ENCODE data around the gene UBA52.

UBA52 gene

DNA sequence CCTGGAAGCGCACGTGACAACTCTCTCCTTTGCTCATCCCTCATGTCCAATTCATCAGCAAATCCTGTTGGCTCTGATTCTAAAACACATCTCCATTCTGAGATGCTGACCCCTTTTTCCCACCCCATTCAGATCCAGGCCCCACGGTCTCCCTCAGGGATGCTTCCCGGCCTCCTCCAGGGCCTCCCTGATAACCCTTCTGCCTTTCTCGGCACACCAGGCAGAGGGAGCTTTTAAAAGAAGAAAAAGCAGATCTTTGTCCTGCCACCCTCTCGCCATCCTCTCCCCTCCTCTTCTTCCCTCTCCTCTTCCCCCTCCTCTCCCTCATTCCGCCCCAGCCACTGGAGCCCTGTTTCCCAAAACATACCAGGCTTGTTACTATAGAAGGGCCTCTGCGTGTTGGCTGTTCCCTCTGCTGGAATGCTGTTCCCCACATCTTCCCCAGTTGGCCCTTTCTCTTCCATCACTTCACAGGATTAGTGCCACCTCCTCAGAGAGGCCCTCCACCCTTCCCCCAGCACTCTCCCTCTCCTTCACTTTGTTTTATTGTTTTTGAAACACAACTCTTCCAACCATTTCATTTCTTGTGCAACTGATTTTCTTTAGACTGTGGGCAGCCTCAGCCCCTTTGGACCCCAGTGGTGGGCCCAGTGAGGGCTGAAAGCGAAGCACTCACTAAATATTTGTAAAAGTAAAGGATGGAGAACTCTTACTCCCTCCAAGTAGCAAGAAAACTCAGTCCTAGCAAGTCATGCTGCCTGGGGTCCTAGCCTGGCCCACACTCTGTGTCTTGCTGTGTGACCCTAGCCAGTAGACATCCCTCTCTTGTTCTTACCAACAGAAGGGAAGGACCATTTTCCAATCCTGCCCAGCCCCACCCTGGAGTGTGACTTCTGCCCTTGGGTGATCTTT is 37.4 kb downstream of the UBA52 start:
- DNase-seq: no peak

DNA sequence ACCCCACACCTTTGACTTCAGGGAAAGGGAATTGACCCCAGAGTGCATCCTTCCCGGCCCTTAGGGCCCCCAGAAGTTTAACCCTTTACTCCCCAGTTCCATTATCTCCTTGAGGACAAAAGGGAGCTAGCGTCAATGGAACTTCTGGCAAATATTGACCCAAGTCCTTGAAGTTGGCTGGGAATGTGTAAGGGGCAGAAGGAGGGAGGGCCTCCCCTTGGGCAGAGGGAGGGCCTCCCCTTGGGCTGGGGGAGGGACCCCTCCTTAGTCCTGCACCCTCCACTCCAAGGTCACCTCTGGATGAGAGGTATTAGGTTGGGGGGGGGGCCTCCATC is 38.0 kb downstream of the UBA52 start:
- no peak for DNase-seq

DNA sequence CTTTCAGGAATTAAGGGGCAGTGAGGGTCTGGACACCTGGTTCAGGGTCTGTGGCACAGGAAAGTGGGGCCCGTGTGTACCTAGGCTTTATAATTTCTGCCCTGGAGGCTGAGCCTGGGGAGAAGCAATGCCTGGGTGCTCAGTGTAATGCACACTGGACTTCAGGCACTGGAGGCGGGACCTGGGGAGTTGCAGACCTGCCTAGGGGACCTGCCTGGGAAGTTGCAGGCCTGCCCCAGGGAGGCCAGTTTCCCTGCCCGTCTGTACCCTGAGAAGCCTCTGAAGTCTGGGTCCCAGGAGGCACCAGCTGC is 38.5 kb downstream of the UBA52 start:
- DNase-seq: no peak

DNA sequence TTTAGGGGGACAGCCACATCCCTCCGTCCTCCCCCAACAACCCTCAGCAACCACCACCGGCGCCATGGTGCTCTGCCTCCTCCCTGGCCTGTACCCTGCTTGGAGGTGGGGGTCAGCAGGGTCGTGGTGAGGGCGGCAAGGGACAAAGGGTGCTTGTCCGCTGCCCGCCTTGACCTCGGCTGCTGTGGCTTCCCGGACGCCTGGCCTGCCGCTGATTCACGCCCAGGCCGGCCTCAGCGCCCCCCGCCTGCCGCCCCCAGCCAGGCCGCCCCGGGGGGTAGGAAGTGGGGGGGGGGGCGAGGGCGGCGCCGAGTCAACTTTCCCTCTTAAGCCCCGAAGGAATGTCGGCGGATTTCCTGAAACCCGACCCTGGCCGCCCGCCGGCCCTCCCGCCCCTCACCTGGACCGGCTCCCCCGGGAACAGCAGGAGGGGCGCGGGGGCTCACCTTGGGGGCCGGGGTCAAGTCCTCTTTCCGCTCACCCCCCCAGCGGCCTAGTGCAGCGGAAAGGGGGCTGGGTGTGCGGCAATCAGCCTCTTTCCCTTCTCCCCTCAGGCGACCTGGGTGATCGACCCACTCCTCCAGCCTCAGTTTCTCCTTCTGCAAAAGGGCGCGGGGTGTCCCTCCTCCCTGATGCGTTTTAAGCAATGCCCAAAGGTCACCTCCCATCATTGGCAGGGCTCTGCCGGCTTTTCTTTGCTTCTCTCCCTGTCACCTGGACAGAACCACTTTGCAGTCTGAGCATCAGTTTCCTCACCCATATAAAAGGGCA is 39.1 kb downstream of the UBA52 start:
- no peak for DNase-seq

DNA sequence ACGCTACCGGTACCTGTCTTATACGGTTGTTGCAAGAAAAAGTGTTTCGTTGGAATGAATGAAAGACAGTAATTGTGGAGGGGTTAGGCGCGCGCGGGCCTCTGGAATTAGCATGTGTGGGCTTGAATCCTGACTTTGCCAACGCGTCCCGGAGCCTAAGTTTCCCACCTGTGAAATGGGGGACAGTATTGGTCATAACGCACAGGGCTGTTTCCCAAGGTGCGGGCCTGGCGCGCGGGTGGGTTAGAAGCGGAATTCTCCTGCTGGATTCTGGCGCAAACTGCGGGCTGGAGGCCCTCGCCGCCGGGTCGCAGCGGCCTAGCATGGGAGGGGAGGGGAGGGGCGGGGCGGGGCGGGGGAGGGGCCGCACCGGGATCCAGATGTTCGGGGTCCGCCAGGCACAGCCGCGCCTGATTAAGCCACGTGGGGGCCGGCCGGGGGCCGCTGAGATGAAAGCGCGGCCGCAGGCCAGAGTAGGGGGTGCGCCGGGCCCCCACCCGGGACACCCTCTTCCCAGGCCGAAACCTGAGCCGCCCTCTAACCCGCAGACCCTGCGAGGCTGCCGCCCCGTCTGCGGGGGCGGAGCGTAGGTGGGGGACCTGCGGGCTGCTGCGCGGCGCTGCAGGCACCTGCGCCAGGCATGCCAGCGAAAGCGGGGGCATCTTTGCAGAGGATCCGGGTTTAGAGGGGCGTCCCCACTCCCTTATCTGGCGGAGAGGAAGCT is 39.8 kb downstream of the UBA52 start:
- no peak for DNase-seq

DNA sequence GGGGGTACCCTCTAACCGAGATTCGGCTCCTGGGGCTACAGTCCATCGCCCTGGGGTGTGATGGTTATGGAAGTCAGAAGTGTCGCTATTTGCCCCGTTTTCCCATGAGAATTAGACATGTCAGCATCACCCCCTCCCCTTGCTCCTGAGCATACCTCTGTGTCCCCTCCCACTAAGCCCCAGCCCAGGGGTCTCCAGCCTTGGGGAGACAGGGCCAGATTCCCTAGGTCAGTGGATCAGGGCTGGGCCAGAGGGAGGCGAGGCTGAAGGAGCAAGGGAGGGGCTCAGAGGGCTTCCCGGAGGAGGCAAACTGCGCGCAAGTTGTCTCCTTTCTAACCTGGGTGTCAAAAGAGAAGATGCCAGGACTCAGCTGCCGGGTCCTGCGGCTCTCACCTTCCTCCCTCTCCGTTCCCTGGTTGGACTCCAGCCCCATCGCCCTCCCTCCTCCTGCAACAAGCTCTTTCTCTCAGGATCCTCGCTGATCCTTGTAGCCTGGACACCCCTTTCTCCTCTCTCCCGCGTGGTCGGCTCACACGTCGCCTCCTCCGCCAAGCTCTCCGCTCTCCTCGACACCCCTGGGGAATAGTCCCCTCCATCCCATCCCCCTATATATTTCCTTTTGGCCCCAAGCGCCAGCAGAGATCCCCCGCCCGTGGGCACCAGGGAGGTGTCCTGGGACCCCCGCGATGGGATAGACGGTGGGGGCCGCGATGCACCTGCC is 40.6 kb downstream of the UBA52 start:
- DNase-seq: no peak

DNA sequence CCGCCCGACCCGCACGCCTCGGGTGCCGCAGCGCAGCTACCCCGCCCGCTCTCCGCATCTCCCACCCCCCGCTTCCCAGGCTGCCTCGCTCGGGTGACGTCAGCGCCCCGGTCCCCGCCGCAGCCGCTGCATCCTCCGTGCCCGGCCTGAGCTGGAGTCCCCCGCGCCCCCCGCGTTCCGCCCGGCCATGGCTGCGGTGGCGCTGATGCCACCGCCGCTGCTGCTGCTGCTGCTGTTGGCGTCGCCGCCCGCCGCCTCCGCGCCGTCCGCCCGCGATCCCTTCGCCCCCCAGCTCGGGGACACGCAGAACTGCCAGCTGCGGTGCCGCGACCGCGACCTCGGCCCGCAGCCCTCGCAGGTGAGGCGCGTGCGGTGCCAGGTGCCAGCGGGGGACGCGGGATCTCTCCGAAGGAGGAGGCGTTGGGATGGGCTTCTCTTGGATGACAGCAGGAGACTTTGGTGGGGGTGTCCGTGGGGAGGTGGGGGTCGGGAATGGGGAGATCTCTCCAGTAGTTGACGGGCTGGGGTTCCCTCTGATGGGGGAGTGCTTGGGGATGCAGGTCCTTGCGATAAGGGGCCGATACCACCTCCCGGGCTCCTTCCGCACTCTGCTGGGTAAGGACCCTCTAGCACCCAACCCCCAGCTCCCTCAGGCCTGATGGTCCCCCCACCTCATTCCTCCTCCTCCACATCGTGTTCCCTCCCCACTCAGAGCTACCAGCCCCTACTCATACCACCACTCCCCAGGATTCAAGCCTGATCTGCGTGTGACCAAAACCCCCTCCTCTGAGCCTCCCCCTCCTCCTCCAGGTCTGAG is 41.3 kb downstream of the UBA52 start, which contains the start of gene TMEM59L:
TMEM59L (plus strand) TSS at position 99 of the 817 bp plus-strand sequence; CDS start at position 188, 89 bp downstream.
- DNase-seq: no peak

DNA sequence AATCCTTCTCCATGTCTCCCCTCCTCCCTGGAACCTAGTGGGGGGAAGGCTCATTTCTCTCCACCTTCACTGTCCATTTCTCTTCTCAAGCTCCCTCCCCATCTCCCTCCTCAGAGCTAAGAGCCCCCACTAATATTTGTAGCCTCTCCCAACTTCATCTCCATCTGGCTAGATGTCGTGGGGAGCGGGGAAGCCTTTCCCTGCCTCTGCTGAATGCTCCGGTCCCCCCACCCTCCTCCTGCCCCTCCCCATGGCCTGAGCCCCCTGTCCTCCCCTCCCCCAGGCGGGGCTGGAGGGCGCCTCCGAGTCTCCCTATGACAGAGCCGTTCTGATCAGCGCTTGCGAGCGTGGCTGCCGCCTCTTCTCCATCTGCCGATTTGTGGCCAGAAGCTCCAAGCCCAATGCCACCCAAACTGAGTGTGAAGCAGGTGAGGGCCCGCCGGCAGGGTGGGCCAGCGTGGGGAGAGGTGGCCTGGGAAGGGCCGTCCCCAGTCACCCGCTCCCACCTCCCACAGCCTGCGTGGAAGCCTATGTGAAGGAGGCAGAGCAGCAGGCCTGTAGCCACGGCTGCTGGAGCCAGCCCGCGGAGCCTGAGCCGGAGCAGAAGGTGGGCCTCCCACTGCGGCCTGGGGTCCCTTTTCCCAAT is 42.1 kb downstream of the UBA52 start:
- no peak for DNase-seq

DNA sequence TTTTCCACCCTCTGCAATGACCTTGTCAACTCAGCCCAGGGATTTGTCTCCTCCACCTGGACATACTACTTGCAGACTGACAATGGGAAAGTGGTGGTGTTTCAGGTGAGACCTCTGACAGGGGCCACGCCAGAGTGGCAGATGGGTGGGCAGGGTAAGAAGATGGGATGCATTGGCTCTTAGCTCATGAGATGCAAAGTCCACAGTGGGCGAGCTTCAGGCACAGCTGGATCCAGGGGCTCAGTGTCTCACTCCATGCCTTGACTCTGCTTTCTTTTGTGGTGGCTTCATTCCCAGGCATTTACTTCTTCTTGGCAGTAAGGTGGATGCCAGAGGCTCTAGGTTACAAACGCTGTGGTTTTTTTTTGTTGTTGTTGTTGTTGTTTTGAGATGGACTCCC is 44.4 kb downstream of the UBA52 start:
- DNase-seq: no peak

DNA sequence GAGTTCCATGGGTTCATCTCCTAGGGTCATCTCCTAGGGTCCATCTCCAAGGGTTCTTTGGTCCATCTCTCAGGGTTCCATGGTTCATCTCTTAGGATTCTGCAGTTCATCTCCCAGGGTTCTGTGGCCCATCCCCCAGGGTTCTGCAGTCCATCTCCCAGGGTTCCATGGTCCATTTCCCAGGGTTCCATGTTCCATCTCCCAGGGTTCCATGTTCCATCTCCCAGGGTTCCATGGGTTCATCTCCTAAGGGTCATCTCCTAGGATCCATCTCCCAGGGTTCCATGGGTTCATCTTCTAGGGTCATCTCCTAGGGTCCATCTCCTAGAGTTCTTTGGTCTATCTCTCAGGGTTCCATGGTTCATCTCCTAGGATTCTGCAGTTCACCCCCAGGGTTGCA is 45.9 kb downstream of the UBA52 start:
- DNase-seq: no peak

DNA sequence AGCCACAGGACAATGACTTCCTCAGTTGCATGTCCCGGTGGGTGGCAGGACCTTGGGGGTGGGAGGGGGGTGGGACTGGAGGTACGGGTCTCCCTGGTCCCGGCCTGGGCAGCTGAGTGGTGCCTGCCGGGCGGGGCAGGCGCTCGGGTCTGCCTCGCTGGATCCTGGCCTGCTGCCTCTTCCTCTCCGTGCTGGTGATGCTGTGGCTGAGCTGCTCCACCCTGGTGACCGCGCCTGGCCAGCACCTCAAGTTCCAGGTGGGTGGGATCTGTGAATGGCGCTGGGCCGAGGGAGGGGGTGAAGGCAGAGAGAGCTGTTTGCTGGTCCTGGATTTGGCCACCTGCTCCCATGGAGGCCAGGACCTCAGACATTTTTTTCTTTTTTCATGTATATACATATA is 46.6 kb downstream of the UBA52 start:
- no peak for DNase-seq

DNA sequence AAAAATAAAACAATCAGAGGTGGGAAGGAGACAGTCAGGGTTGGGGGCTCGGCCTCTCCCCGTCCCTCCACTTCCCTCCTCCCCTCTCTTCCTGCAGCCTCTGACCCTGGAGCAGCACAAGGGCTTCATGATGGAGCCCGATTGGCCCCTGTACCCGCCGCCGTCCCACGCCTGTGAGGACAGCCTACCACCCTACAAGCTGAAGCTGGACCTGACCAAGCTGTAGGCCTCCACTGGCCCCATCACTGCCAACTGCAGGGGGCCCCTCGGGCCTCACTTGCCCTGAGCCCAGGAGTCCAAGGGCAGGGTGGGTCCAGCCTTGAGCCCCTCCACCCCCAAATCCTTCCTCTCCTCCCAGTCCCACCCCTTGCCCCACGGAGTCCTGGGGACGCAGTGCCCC is 48.7 kb downstream of the UBA52 start:
- no peak for DNase-seq

DNA sequence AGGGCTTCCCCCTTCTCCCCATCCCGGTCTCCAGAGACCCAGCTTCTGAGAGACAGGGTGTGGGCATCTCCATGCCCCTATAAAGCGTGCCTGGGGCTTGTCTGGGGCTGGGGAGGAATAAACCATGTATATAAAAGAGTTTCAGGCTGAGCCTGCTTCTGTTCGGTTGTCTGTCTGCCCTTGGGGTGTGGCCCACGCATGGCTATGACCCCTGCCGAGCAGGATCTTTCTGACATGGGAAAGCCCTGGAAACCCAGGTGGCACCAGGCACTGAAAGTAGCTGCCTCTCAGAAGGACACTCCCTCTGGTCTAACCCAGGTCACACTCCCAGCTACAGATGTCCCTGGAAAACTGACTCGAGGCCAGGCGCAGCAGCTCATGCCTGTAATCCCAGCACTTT is 49.2 kb downstream of the UBA52 start:
- no peak for DNase-seq

DNA sequence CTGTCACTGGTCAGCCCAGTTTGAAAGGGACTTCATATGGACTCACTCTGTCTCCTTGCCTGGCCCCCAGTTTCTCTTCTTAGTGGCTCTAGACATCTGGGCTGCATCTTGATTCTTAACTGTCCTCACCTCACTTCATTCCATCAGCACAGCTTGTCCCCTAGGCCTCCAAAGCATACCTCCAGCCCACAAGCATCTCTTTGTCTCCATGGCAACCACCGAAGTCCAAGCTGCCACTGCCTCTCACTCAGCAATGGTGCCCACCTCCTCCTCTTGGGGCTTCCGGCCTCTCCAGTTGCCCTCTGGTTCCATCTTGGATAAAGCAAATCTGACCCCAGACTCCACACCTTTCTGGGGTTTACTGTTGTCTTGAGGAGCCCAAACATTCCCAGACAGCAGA is 55.2 kb downstream of the UBA52 start:
- no peak for DNase-seq

Measured in NCI-H1930 (cell line).